Measurements from ENCODE around the gene WDR87.

- TF ChIP-seq EZH2 (IDR thresholded peaks at IDR 0.05; ENCODE audit: insufficient read depth, low read length) (no peak), CTCF (IDR thresholded peaks at IDR 0.05; ENCODE audit: insufficient read depth, low read depth, low read length) (no peak)
Measured at GRCh38 chr19:37951816-37952210, 45.4 kb upstream of the WDR87 start.

Measured in astrocyte (in vitro differentiated cells and primary cell).